H9 (cell line): ENCODE measurements around the gene CFC1. TPM values are rescaled to one million over a fixed set of nuclear protein-coding genes. Genes with fewer than 3 reads are reported as not detected.
"Not testable (repeated sequence)": the region's sequence is repeated elsewhere in the genome, so short reads cannot be mapped to it uniquely, and the experiment has no call there.

Experiments
- DNase-seq: peaks from one replicate; pipeline ENCODE4 v3.0.0-alpha.2; 2017
- H2AFZ ChIP-seq: one replicate; pipeline ENCODE4 v1.6.1; 2013; ENCODE audit warnings: mild to moderate bottlenecking, low read length, control low read depth, moderate library complexity
- H2AK5ac ChIP-seq: 2 replicates; pipeline ENCODE4 v1.6.1; 2013; ENCODE audit warnings: low read length, control low read depth, mixed read lengths; ENCODE audit not compliant: insufficient read length
- H2BK120ac ChIP-seq: one replicate; pipeline ENCODE4 v1.6.1; 2013; ENCODE audit warnings: low read depth, mild to moderate bottlenecking, low read length, control low read depth, inconsistent platforms; ENCODE audit not compliant: poor library complexity, severe bottlenecking
- H2BK12ac ChIP-seq: 2 replicates; pipeline ENCODE4 v1.6.1; 2013; ENCODE audit warnings: low read length, control low read depth, mixed read lengths, low read depth; ENCODE audit not compliant: insufficient read length
- H2BK15ac ChIP-seq: 2 replicates; pipeline ENCODE4 v1.6.1; 2013; ENCODE audit warnings: low read depth, low read length, control low read depth
- H2BK20ac ChIP-seq: one replicate; pipeline ENCODE4 v1.6.1; 2013; ENCODE audit warnings: low read depth, mild to moderate bottlenecking, low read length, control low read depth, inconsistent platforms; ENCODE audit not compliant: poor library complexity, severe bottlenecking
- H2BK5ac ChIP-seq: 2 replicates; pipeline ENCODE4 v1.6.1; 2013; ENCODE audit warnings: low read length, control low read depth, mixed read lengths; ENCODE audit not compliant: insufficient read length
- H3K14ac ChIP-seq: 2 replicates; pipeline ENCODE4 v1.6.1; 2013; ENCODE audit warnings: low read length, control low read depth; ENCODE audit not compliant: insufficient read depth
- H3K18ac ChIP-seq: 2 replicates; pipeline ENCODE4 v1.6.1; 2013; ENCODE audit warnings: low read depth, mild to moderate bottlenecking, mixed read lengths, low read length, control low read depth; ENCODE audit not compliant: insufficient read length
- H3K23ac ChIP-seq: 2 replicates; pipeline ENCODE4 v1.6.1; 2013; ENCODE audit warnings: low read length, control low read depth, mixed read lengths, low read depth; ENCODE audit not compliant: insufficient read length
- H3K23me2 ChIP-seq: 2 replicates; pipeline ENCODE4 v1.6.1; 2013; ENCODE audit warnings: low read depth, mild to moderate bottlenecking, mixed read lengths, low read length, control low read depth; ENCODE audit not compliant: insufficient read length, poor library complexity, severe bottlenecking
- H3K27ac ChIP-seq: 2 replicates; pipeline ENCODE4 v1.5.1; 2013; ENCODE audit warnings: low read length, control low read depth, mixed read lengths, low read depth; ENCODE audit not compliant: insufficient read length
- H3K27me3 ChIP-seq: 2 replicates; pipeline ENCODE4 v1.6.1; 2013; ENCODE audit warnings: low read length, control low read depth, inconsistent platforms; ENCODE audit not compliant: insufficient read depth
- H3K4ac ChIP-seq: 2 replicates; pipeline ENCODE4 v1.6.1; 2013; ENCODE audit warnings: low read depth, mild to moderate bottlenecking, control low read depth, inconsistent platforms, low read length, moderate library complexity
- H3K4me1 ChIP-seq: 2 replicates; pipeline ENCODE4 v1.6.1; 2013; ENCODE audit warnings: low read length, control low read depth, inconsistent platforms; ENCODE audit not compliant: insufficient read depth
- H3K4me2 ChIP-seq: 2 replicates; pipeline ENCODE4 v1.6.1; 2013; ENCODE audit warnings: low read length, control low read depth, mixed read lengths; ENCODE audit not compliant: insufficient read length, insufficient read depth
- H3K56ac ChIP-seq: 2 replicates; pipeline ENCODE4 v1.6.1; 2013; ENCODE audit warnings: low read depth, mild to moderate bottlenecking, mixed read lengths, low read length, control low read depth; ENCODE audit not compliant: insufficient read length
- H3K79me1 ChIP-seq: 2 replicates; pipeline ENCODE4 v1.6.1; 2013; ENCODE audit warnings: low read depth, mild to moderate bottlenecking, moderate library complexity, low read length, control low read depth, inconsistent platforms; ENCODE audit not compliant: insufficient read depth, poor library complexity, severe bottlenecking
- H3K79me2 ChIP-seq: 2 replicates; pipeline ENCODE4 v1.6.1; 2013; ENCODE audit warnings: low read length, control low read depth, inconsistent platforms; ENCODE audit not compliant: insufficient read depth
- H3K9ac ChIP-seq: 2 replicates; pipeline ENCODE4 v1.6.1; 2013; ENCODE audit warnings: low read length, control low read depth, mixed read lengths; ENCODE audit not compliant: insufficient read length; ENCODE audit errors: extremely low read depth
- H3K9me3 ChIP-seq: one replicate; pipeline ENCODE4 v1.6.1; 2013; ENCODE audit warnings: low read depth, low read length, inconsistent platforms; ENCODE audit not compliant: control insufficient read depth
- H3T11ph ChIP-seq: one replicate; pipeline ENCODE4 v1.6.1; 2013; ENCODE audit warnings: mild to moderate bottlenecking, low read length, control low read depth, inconsistent platforms
- H4K20me1 ChIP-seq: one replicate; pipeline ENCODE4 v1.6.1; 2013; ENCODE audit not compliant: control insufficient read depth, insufficient read length, insufficient read depth
- H4K5ac ChIP-seq: 2 replicates; pipeline ENCODE4 v1.6.1; 2013; ENCODE audit warnings: low read depth, mild to moderate bottlenecking, mixed read lengths, low read length, control low read depth; ENCODE audit not compliant: insufficient read length
- H4K8ac ChIP-seq: replicated peaks from 2 replicates; pipeline ENCODE4 v1.6.1; 2013; ENCODE audit warnings: low read length, control low read depth, mixed read lengths, low read depth; ENCODE audit not compliant: insufficient read length
- H4K91ac ChIP-seq: 2 replicates; pipeline ENCODE4 v1.6.1; 2013; ENCODE audit warnings: low read depth, mild to moderate bottlenecking, moderate library complexity, mixed read lengths, low read length, control low read depth; ENCODE audit not compliant: insufficient read length
- H3K27ac Mint-ChIP-seq, 3 experiments: 2 replicates in 2 of 3; 3 replicates in 1 of 3; pipeline ENCODE4 v1.8.0; 2020 to 2021; ENCODE audit warnings: mixed read lengths in 3 of 3, mild to moderate bottlenecking in 1 of 3, moderate library complexity in 1 of 3
- H3K27me3 Mint-ChIP-seq: 2 replicates; pipeline ENCODE4 v1.8.0; 2021; ENCODE audit warnings: low read depth, mild to moderate bottlenecking, moderate library complexity, mixed read lengths
- H3K36me3 Mint-ChIP-seq, 3 experiments: 2 replicates in 2 of 3; 3 replicates in 1 of 3; pipeline ENCODE4 v1.8.0; 2020 to 2021; ENCODE audit warnings: low read depth in 3 of 3, mixed read lengths in 3 of 3; ENCODE audit not compliant: insufficient read depth in 1 of 3
- H3K4me1 Mint-ChIP-seq, 2 experiments: 2 replicates each; pipeline ENCODE4 v1.8.0; 2020; ENCODE audit warnings: mixed read lengths in 2 of 2
- H3K4me3 Mint-ChIP-seq, 2 experiments: 2 replicates in 1 of 2; 3 replicates in 1 of 2; pipeline ENCODE4 v1.8.0; 2020 to 2021; ENCODE audit warnings: mild to moderate bottlenecking in 2 of 2, mixed read lengths in 2 of 2, moderate library complexity in 1 of 2
- H3K9me3 Mint-ChIP-seq, 2 experiments: 2 replicates in 1 of 2; 3 replicates in 1 of 2; pipeline ENCODE4 v1.8.0; 2020; ENCODE audit warnings: mild to moderate bottlenecking in 2 of 2, mixed read lengths in 2 of 2, moderate library complexity in 1 of 2
- WGBS: extraction: QIAGEN DNeasy Blood & Tissue Kit; methylation state at CpG from one replicate; pipeline ENCODE4 v1.1.7; 2013; ENCODE audit warnings: missing lambda C conversion rate, low lambda C conversion rate, mixed read lengths; ENCODE audit not compliant: insufficient read length; ENCODE audit errors: extremely low coverage; 5-methylcytosine and 5-hydroxymethylcytosine counted together
- total RNA-seq: library from RNA; stranded (reverse); gene quantifications from 2 replicates; pipeline ENCODE4 v1.2.1, GENCODE V29; 2021

The CFC1 gene
- total RNA-seq, 1 experiment from 2014 or later = 0.22 TPM

- no CpG with 5 or more reads among the region's 40 CpGs for WGBS
- not testable (repeated sequence) for H3K18ac ChIP-seq, H3K4me1 Mint-ChIP-seq, H2BK20ac ChIP-seq, H3K27ac ChIP-seq, H4K8ac ChIP-seq, H4K5ac ChIP-seq, H3T11ph ChIP-seq, H2AK5ac ChIP-seq, H3K56ac ChIP-seq, H3K27ac Mint-ChIP-seq, H2BK120ac ChIP-seq, H2BK5ac ChIP-seq, H3K4me3 Mint-ChIP-seq, H3K27me3 ChIP-seq, H3K14ac ChIP-seq, H4K91ac ChIP-seq, H3K4me1 ChIP-seq, H2BK15ac ChIP-seq, H2AFZ ChIP-seq, H3K4ac ChIP-seq, H3K79me2 ChIP-seq, H3K9me3 Mint-ChIP-seq, H3K23me2 ChIP-seq, H3K36me3 Mint-ChIP-seq, H3K27me3 Mint-ChIP-seq, H2BK12ac ChIP-seq, H3K9me3 ChIP-seq, H4K20me1 ChIP-seq, H3K23ac ChIP-seq, H3K4me2 ChIP-seq, H3K9ac ChIP-seq, H3K79me1 ChIP-seq
- peak; percentile 3 for DNase-seq
Measured at GRCh38 chr2:130592791-130593414, 6.5 kb downstream of the CFC1 start.

GRCh38 chr2:130590842-130591359, 8.5 kb downstream of the CFC1 start:
- H3K18ac ChIP-seq, H2AFZ ChIP-seq, H3T11ph ChIP-seq, H2BK5ac ChIP-seq, H3K9me3 Mint-ChIP-seq, H2AK5ac ChIP-seq, H3K23me2 ChIP-seq, H4K91ac ChIP-seq, H4K5ac ChIP-seq, H3K9ac ChIP-seq, H4K20me1 ChIP-seq, H3K4me1 Mint-ChIP-seq, H3K4me1 ChIP-seq, H3K14ac ChIP-seq, H3K27ac Mint-ChIP-seq, H2BK12ac ChIP-seq, H3K27me3 ChIP-seq, H3K4me3 Mint-ChIP-seq, H2BK20ac ChIP-seq, H2BK120ac ChIP-seq, H3K36me3 Mint-ChIP-seq, H3K27ac ChIP-seq, H3K79me2 ChIP-seq, DNase-seq, H3K4ac ChIP-seq, H2BK15ac ChIP-seq, H3K9me3 ChIP-seq, H3K23ac ChIP-seq, H3K56ac ChIP-seq, H3K4me2 ChIP-seq, H3K79me1 ChIP-seq, H4K8ac ChIP-seq, H3K27me3 Mint-ChIP-seq: not testable (repeated sequence)
- WGBS = no CpG with 5 or more reads among the region's 7 CpGs
